GM18508 (cell line): ENCODE measurements around the gene GPR137.
A peak's percentile ranks its signal among the peaks of the same experiment; 100 is the strongest.
"Not testable (repeated sequence)": the region's sequence is repeated elsewhere in the genome, so short reads cannot be mapped to it uniquely, and the experiment has no call there.

Source experiments
- ATAC-seq: cut with Tn5 transposase; IDR thresholded peaks from one replicate; pipeline ENCODE4 v1.9.1; 2021; ENCODE audit warnings: moderate number of reproducible peaks; ENCODE audit not compliant: insufficient read depth, unreplicated experiment

The GPR137 gene

GRCh38 chr11:64298966-64299846, 13.6 kb downstream of the GPR137 start:
- no peak for ATAC-seq

GRCh38 chr11:64299847-64300648, 14.4 kb downstream of the GPR137 start, which contains the start of gene CATSPERZ:
Gene CATSPERZ, plus strand, starts transcription at chr11:64300358. Its CDS starts 53 bp downstream, at chr11:64300411.
- no peak for ATAC-seq

GRCh38 chr11:64303109-64304031, 17.7 kb downstream of the GPR137 start:
- no peak for ATAC-seq

GRCh38 chr11:64304032-64304315, 18.3 kb downstream of the GPR137 start:
- ATAC-seq: no peak

- peak; percentile 21 for ATAC-seq
Observed at GRCh38 chr11:64304316-64305072, 18.8 kb downstream of the GPR137 start.

GRCh38 chr11:64305075-64305690, 19.5 kb downstream of the GPR137 start, which contains the start of gene ESRRA:
Gene ESRRA, plus strand, starts transcription at chr11:64305524. Its CDS starts 1,656 bp downstream, at chr11:64307180.
- ATAC-seq: peak; percentile 48

- no peak for ATAC-seq
Observed at GRCh38 chr11:64305691-64306562, 20.3 kb downstream of the GPR137 start.

- ATAC-seq: no peak
Observed at GRCh38 chr11:64306563-64306875, 20.9 kb downstream of the GPR137 start.

GRCh38 chr11:64306876-64307622, 21.4 kb downstream of the GPR137 start:
- ATAC-seq: no peak

- ATAC-seq: not testable (repeated sequence)
Observed at GRCh38 chr11:64307795-64308194, 22.1 kb downstream of the GPR137 start.

GRCh38 chr11:64312947-64313346, 27.3 kb downstream of the GPR137 start:
- no peak for ATAC-seq

GRCh38 chr11:64313491-64314145, 28.0 kb downstream of the GPR137 start:
- no peak for ATAC-seq

GRCh38 chr11:64314146-64314804, 28.6 kb downstream of the GPR137 start:
- no peak for ATAC-seq

- ATAC-seq: no peak
Observed at GRCh38 chr11:64314805-64315561, 29.3 kb downstream of the GPR137 start.

- ATAC-seq: not testable (repeated sequence)
Observed at GRCh38 chr11:64315667-64316526, 30.2 kb downstream of the GPR137 start.
